CD4-positive, CD25-positive, alpha-beta regulatory T cell (primary cell): ENCODE results near the gene CCT6B. TPM values are rescaled to one million over a fixed set of nuclear protein-coding genes. Genes with fewer than 3 reads are reported as not detected.

ENCODE experiments used
- ATAC-seq, 2 donors: fragments of 150-1000 bp; cut with Tn5 transposase; one replicate each; pipeline ENCODE4 v1.10.0; 2021; ENCODE audit warnings: low read depth in 2 of 2, moderate number of reproducible peaks in 2 of 2, moderate library complexity in 1 of 2
- DNase-seq, 3 donors: peaks; one replicate each; pipeline versions ENCODE4 v3.0.0 to v3.0.0-alpha.2; 2012 to 2022; ENCODE audit warnings: mixed read lengths in 1 of 3
- H3K27ac ChIP-seq: one replicate; pipeline ENCODE4 v1.7.0; 2013; ENCODE audit warnings: mild to moderate bottlenecking, low read length; ENCODE audit not compliant: insufficient read depth, poor library complexity, severe bottlenecking
- H3K27me3 ChIP-seq: one replicate; pipeline ENCODE4 v1.7.0; 2013; ENCODE audit warnings: low read length; ENCODE audit not compliant: control insufficient read depth, insufficient read depth
- H3K36me3 ChIP-seq: one replicate; pipeline ENCODE4 v1.7.0; 2013; ENCODE audit warnings: mild to moderate bottlenecking, low read length, moderate library complexity; ENCODE audit not compliant: control insufficient read depth, insufficient read depth
- H3K4me1 ChIP-seq: 2 replicates; pipeline ENCODE4 v1.7.0; 2013; ENCODE audit warnings: mild to moderate bottlenecking, low read length; ENCODE audit not compliant: insufficient read depth, control insufficient read depth, poor library complexity, severe bottlenecking
- H3K4me3 ChIP-seq: one replicate; pipeline ENCODE4 v1.7.0; 2013; ENCODE audit warnings: low read depth, mild to moderate bottlenecking, low read length, moderate library complexity
- H3K9me3 ChIP-seq, 2 experiments: 1 replicate in 1 of 2; 2 replicates in 1 of 2; pipeline ENCODE4 v1.7.0; 2013; ENCODE audit warnings: low read length in 2 of 2, mild to moderate bottlenecking in 1 of 2, moderate library complexity in 1 of 2; ENCODE audit not compliant: control insufficient read depth in 2 of 2
- H3K27ac Mint-ChIP-seq, 3 donors: one replicate each; pipeline ENCODE4 v1.8.0; 2020 to 2022; ENCODE audit warnings: mild to moderate bottlenecking in 3 of 3, mixed read lengths in 3 of 3, moderate library complexity in 2 of 3
- H3K27me3 Mint-ChIP-seq: one replicate; pipeline ENCODE4 v1.8.0; 2022; ENCODE audit warnings: mild to moderate bottlenecking, mixed read lengths
- H3K36me3 Mint-ChIP-seq: one replicate; pipeline ENCODE4 v1.8.0; 2020; ENCODE audit warnings: mixed read lengths
- H3K4me1 Mint-ChIP-seq, 4 donors: one replicate each; pipeline ENCODE4 v1.8.0; 2020 to 2022; ENCODE audit warnings: mixed read lengths in 4 of 4, mild to moderate bottlenecking in 1 of 4
- H3K4me3 Mint-ChIP-seq, 4 donors: one replicate each; pipeline ENCODE4 v1.8.0; 2020 to 2022; ENCODE audit warnings: mild to moderate bottlenecking in 4 of 4, mixed read lengths in 4 of 4, moderate library complexity in 3 of 4
- H3K9me3 Mint-ChIP-seq, 7 donors: one replicate each; pipeline ENCODE4 v1.8.0; 2020 to 2022; ENCODE audit warnings: mixed read lengths in 7 of 7, mild to moderate bottlenecking in 3 of 7, moderate library complexity in 2 of 7
- polyA plus RNA-seq, 4 donors: library from polyadenylated mRNA; unstranded; fragments of 300-500 nt; fragmentation: Illumina TruSeq; gene quantifications; one replicate each; pipeline ENCODE4 v1.2.3, GENCODE V29; 2021
- total RNA-seq: library from RNA; stranded (reverse); gene quantifications from one replicate; pipeline ENCODE4 v1.2.3, GENCODE V29; 2022

Gene CCT6B, protein sequence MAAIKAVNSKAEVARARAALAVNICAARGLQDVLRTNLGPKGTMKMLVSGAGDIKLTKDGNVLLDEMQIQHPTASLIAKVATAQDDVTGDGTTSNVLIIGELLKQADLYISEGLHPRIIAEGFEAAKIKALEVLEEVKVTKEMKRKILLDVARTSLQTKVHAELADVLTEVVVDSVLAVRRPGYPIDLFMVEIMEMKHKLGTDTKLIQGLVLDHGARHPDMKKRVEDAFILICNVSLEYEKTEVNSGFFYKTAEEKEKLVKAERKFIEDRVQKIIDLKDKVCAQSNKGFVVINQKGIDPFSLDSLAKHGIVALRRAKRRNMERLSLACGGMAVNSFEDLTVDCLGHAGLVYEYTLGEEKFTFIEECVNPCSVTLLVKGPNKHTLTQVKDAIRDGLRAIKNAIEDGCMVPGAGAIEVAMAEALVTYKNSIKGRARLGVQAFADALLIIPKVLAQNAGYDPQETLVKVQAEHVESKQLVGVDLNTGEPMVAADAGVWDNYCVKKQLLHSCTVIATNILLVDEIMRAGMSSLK
- total RNA-seq (2.7 TPM), polyA plus RNA-seq (1 to 10 TPM; 1.3 to 4.2 (median 1.7) TPM)

DNA sequence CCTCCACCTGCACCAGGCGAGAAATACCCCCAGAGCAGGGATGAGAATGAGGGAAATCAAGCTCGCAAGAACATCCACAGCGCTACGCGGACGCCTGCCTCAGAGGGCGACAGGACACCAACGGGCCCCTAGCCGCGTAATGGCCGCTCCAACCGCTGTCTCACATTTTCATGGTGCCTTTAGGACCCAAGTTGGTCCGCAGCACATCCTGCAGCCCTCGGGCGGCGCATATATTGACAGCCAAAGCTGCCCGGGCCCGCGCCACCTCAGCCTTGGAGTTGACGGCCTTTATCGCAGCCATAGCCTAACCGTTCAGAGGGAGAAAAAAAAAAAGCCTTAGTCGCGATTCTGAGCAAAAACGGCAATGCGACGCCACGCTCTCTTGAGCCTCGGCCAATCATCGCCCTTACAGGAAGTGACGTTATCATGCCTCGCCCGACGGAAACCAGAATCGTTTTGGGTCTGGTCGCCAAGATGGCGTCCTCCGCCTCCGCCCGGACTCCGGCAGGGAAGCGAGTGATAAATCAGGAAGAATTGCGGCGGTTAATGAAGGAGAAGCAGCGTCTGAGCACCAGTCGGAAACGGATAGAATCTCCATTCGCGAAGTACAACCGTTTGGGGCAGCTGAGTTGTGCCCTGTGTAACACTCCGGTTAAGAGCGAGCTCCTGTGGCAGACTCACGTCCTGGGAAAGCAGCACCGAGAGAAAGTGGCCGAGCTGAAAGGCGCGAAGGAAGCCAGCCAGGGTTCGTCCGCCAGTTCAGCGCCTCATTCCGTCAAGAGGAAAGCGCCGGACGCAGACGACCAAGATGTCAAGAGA lies at the start of gene CCT6B, which contains the start of gene ZNF830:
Gene CCT6B (minus strand): TSS at position 368 of the 819 bp plus-strand sequence. CDS start 67 bp downstream, at position 301.
Gene ZNF830 (plus strand): TSS at position 448 of the 819 bp plus-strand sequence. CDS start 27 bp downstream, at position 475.
- Mint-ChIP-seq H3K27ac (peak within 1 kb of the TSS; percentile 97 to 100 (median 99)), H3K27me3 (peaks cover 15% of the 10 kb centered on the region), H3K9me3 (peaks cover 0 to 4% (median 0%) of the 10 kb centered on the region in 7 donors), H3K4me1 (peaks cover 21 to 40% (median 30%) of the 10 kb centered on the region in 4 donors), H3K36me3 (peaks cover 19% of the 10 kb centered on the region), H3K4me3 (peak within 1 kb of the TSS; percentile 98 to 99 (median 98))
- ATAC-seq (peak; percentile 92 to 93), DNase-seq (peak; percentile 88 to 97 (median 94))
- no peaks in the 10 kb centered on the region for H3K9me3 ChIP-seq
- peaks cover 27% of the 10 kb centered on the region for H3K36me3 ChIP-seq
- H3K27ac ChIP-seq = peak within 1 kb of the TSS; percentile 94
- peaks cover 21% of the 10 kb centered on the region for H3K4me1 ChIP-seq
- peak within 1 kb of the TSS; percentile 98 for H3K4me3 ChIP-seq
- H3K27me3 ChIP-seq = no peaks in the 10 kb centered on the region

DNA sequence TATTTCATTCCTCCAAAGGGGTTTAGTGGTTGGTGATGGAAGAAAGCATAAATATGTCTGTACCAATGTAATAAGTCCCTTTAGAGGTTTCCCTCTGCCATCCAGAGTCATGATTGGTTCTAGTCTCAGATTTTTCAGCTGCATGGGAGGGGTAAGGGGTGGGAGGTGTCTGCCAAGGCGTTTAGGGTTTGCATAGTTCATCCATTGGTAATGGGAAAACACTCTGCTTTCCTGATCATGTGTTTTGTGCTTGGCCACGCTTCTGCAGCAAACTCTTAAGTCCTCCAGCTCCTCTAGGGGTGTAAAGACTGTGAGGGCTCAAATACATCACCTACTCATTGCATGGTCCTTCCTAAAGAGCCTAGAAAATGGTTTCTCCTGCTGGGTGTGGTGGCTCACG lies 48.8 kb upstream of the CCT6B start:
- H3K27me3 ChIP-seq = no peaks in the 10 kb centered on the region
- Mint-ChIP-seq H3K9me3 (peaks cover 0 to 1% (median 0%) of the 10 kb centered on the region in 7 donors), H3K4me1 (peaks cover 0 to 13% (median 10%) of the 10 kb centered on the region in 4 donors), H3K27me3 (no peaks in the 10 kb centered on the region), H3K27ac (peak overlapping the region in 1 of 3 donors; percentile 54), H3K36me3 (peaks cover 42% of the 10 kb centered on the region), H3K4me3 (no peak overlapping the region)
- no peaks in the 10 kb centered on the region for H3K9me3 ChIP-seq
- no peak overlapping the region for H3K4me3 ChIP-seq
- no peak for DNase-seq
- ATAC-seq = no peak
- H3K4me1 ChIP-seq = no peaks in the 10 kb centered on the region
- peaks cover 79% of the 10 kb centered on the region for H3K36me3 ChIP-seq
- H3K27ac ChIP-seq = peak overlapping the region; percentile 30

DNA sequence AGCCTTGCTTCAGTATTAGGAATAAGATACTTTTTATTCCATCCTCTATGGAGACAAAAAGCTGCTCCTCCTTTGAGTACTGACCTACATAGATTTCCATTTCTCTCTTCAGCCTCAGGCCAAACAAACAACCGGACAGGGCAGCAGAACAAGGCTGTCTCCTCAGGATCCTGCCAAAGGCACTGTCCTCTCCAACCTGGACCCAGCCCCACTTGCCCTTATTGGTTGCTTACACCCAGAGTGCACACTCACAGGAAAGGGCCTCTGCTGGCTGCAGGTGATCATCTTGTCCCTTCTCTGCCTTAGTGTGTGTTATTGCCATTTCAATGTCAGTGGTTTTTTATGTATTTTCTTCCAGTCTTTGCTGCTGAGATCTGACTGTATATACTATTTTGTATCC lies 45.7 kb upstream of the CCT6B start:
- Histone ChIP-seq H3K27ac (no peak overlapping the region), H3K4me3 (no peak overlapping the region), H3K36me3 (peaks cover 54% of the 10 kb centered on the region), H3K4me1 (no peaks in the 10 kb centered on the region), H3K27me3 (no peaks in the 10 kb centered on the region), H3K9me3 (no peaks in the 10 kb centered on the region)
- Mint-ChIP-seq H3K4me3 (no peak overlapping the region), H3K27ac (peak overlapping the region in 2 of 3 donors; percentile 43 to 80), H3K4me1 (peaks cover 0 to 15% (median 9%) of the 10 kb centered on the region in 4 donors), H3K9me3 (no peaks in the 10 kb centered on the region), H3K36me3 (peaks cover 32% of the 10 kb centered on the region), H3K27me3 (no peaks in the 10 kb centered on the region)
- no peak for ATAC-seq
- no peak for DNase-seq

DNA sequence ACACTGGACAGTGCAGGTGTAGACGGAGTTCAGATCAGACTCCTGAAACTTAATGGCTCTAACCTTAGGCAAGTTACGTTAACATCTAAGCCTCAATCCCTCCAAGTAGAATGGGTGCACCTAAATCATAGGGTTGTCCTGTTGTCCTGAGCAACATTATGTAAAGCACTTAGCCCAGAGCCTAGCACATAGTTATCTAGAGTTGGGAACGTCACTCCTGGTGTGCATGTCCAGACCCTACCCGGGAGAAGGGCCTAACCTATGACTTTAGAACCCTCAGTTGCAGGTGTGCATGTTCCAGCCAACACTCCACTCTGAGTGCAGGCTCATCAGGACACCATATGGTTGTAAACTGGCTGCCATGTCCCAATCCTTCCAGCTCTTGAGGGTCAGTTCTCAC lies 45.1 kb upstream of the CCT6B start:
- Mint-ChIP-seq H3K27ac (peak overlapping the region in 2 of 3 donors; percentile 3 to 43), H3K4me1 (peaks cover 0 to 15% (median 9%) of the 10 kb centered on the region in 4 donors), H3K27me3 (no peaks in the 10 kb centered on the region), H3K36me3 (peaks cover 30% of the 10 kb centered on the region), H3K9me3 (no peaks in the 10 kb centered on the region), H3K4me3 (no peak overlapping the region)
- Histone ChIP-seq H3K4me3 (no peak overlapping the region), H3K4me1 (no peaks in the 10 kb centered on the region), H3K27ac (no peak overlapping the region), H3K36me3 (peaks cover 54% of the 10 kb centered on the region), H3K9me3 (no peaks in the 10 kb centered on the region), H3K27me3 (no peaks in the 10 kb centered on the region)
- ATAC-seq (no peak), DNase-seq (no peak)

DNA sequence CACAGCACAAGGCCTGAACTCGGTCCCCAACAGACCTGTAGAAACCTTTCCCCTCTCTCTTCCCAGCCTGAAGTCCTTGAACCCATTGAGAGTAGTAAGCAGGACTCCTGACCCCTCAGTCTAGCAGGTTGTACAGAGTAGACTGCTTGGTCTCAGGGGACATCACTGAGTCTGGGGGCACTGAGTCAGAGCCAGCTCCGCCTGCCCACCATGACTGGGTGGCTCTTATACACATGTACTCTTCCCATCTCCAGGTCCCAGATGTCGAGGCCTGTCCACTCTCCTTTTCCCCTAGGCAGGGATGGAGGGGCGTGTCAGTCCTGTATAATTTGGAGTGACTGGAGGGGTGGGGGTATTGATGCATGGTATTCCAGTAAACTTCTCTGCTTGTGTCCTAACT lies 42.5 kb upstream of the CCT6B start:
- no peak overlapping the region for H3K27ac ChIP-seq
- no peaks in the 10 kb centered on the region for H3K27me3 ChIP-seq
- no peak for ATAC-seq
- H3K4me3 ChIP-seq = no peak overlapping the region
- no peaks in the 10 kb centered on the region for H3K4me1 ChIP-seq
- no peaks in the 10 kb centered on the region for H3K9me3 ChIP-seq
- H3K4me1 Mint-ChIP-seq = peaks cover 0 to 9% (median 6%) of the 10 kb centered on the region in 4 donors
- no peaks in the 10 kb centered on the region for H3K27me3 Mint-ChIP-seq
- H3K36me3 ChIP-seq = peaks cover 32% of the 10 kb centered on the region
- no peak for DNase-seq
- peaks cover 28% of the 10 kb centered on the region for H3K36me3 Mint-ChIP-seq
- H3K9me3 Mint-ChIP-seq = no peaks in the 10 kb centered on the region
- H3K4me3 Mint-ChIP-seq = peak overlapping the region in 1 of 4 donors; percentile 28
- H3K27ac Mint-ChIP-seq = peak overlapping the region in 1 of 3 donors; percentile 10

DNA sequence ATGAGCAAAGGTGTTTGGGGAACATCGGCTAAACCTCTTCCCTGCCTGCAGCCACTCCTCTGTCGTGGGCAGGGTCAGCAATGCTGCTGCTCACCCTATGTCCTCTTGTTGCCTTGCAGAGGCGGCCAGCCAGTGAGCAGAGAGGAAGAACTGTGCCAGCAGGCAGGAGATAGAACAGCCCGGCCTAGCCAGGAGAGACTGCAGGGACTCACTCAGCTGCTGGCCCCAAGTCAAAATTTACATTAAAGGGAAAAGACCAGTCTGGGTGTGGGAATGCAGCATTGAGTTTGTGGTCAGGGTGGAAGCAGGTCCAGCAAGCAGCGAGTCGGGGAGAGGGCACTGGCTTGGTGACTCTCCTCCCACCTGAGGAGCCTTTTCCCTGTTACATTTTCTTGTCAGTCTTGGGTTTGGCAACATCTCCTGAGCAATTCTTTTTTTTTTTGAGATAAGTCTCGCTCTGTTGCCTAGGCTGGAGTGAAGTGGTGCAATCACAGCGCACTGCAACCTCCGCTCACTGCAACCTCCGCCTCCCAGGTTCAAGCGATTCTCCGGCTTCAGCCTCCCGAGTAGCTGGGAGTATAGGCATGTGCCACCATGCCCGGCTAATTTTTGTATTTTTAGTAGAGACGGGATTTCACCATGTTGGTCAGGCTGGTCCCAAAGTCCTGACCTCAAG lies 41.8 kb upstream of the CCT6B start:
- Mint-ChIP-seq H3K27ac (peak overlapping the region in 2 of 3 donors; percentile 10 to 76), H3K36me3 (peaks cover 30% of the 10 kb centered on the region)

DNA sequence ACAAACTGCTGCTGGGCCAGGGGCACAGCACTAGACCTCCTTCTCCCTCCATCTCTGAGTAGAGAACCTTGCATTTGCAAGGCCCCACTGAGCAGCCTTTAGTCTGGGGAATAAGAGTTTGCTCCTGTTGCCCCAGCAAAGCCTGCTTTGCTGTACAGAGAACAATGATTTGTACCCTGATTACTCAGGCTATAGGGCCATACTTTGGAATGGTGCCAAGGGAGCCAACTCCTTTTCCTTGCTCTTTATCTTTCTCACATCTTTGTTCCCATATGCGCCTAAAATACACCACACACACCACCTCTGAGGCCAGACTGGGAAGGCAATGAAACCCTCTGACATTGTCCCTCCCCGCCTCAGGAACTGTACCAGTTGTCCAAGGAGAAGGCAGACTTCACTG lies 40.3 kb upstream of the CCT6B start:
- peaks cover 8% of the 10 kb centered on the region for H3K4me1 ChIP-seq
- H3K9me3 Mint-ChIP-seq = no peaks in the 10 kb centered on the region
- H3K27me3 Mint-ChIP-seq = no peaks in the 10 kb centered on the region
- H3K9me3 ChIP-seq = no peaks in the 10 kb centered on the region
- ATAC-seq = no peak
- no peaks in the 10 kb centered on the region for H3K27me3 ChIP-seq
- peaks cover 24% of the 10 kb centered on the region for H3K36me3 ChIP-seq
- peak overlapping the region; percentile 7 to 82 (median 52) for H3K27ac Mint-ChIP-seq
- no peak overlapping the region for H3K4me3 ChIP-seq
- H3K27ac ChIP-seq = no peak overlapping the region
- H3K4me3 Mint-ChIP-seq = no peak overlapping the region
- H3K4me1 Mint-ChIP-seq = peaks cover 0 to 8% (median 5%) of the 10 kb centered on the region in 4 donors
- DNase-seq = no peak
- peaks cover 25% of the 10 kb centered on the region for H3K36me3 Mint-ChIP-seq

More for the DNA sequence above, 41.8 kb upstream of the CCT6B start:
- Histone ChIP-seq H3K4me3 (no peak overlapping the region), H3K27ac (no peak overlapping the region), H3K9me3 (no peaks in the 10 kb centered on the region), H3K4me1 (peaks cover 7% of the 10 kb centered on the region), H3K36me3 (peaks cover 29% of the 10 kb centered on the region), H3K27me3 (no peaks in the 10 kb centered on the region)
- Mint-ChIP-seq H3K4me1 (peaks cover 3 to 12% (median 8%) of the 10 kb centered on the region in 4 donors), H3K27me3 (no peaks in the 10 kb centered on the region), H3K9me3 (no peaks in the 10 kb centered on the region), H3K4me3 (no peak overlapping the region)
- DNase-seq (no peak), ATAC-seq (no peak)
